ENCODE results near the gene ADAM8.

The ADAM8 gene

DNA sequence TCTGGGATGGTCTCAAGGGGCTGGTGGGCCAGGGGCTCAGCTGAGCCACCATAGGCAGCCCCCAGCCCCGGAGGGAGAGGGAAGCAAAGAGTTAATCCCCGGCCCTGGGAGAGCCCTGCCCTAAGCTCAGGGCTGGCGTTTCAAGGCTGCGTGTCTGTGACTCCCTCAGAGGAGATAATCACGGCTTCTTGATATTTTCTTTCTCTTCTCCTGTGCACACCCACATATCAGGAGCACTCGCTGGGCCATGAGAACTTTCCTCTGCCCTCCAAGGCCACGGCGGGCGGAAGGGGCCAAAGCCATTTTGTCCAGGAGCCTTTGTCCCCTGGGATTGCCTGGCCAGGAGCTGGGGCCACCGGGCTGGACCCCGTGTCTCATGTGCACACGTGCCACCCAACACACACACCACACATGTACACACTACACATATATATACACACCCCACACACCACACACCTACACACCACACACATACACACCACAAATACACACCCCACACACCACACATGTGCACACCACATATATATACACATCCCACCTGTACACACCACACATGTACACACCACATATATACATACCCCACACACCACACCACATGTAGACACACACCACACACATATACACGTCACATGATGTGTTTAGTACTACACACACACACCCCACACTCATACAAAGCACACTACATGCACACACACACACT is 22.1 kb downstream of the ADAM8 start:
- no peaks in the 10 kb centered on the region for H3K36me3 ChIP-seq (ENCODE audit: control insufficient read depth in 5 of 5, insufficient read depth in 5 of 5, low read length in 5 of 5)
- H3K27ac ChIP-seq (ENCODE audit: low read depth, low read length): no peak overlapping the region
- H3K4me3 ChIP-seq (ENCODE audit: low read depth in 1 of 5, low read length in 5 of 5): no peak overlapping the region
- H3K9me3 ChIP-seq (ENCODE audit: control insufficient read depth in 5 of 5, low read length in 5 of 5): no peaks in the 10 kb centered on the region
- no peak overlapping the region for H3K9ac ChIP-seq (ENCODE audit: low read length in 5 of 5)
- peaks cover 2 to 31% (median 26%) of the 10 kb centered on the region in 5 donors for H3K4me1 ChIP-seq (ENCODE audit: control insufficient read depth in 5 of 5, insufficient read depth in 5 of 5, low read length in 5 of 5)
- peaks cover 6 to 17% (median 14%) of the 10 kb centered on the region in 5 donors for H3K27me3 ChIP-seq (ENCODE audit: control insufficient read depth in 5 of 5, insufficient read depth in 4 of 5, low read length in 5 of 5)

- Histone ChIP-seq H3K9ac (ENCODE audit: low read length in 5 of 5) (no peak overlapping the region), H3K36me3 (ENCODE audit: control insufficient read depth in 5 of 5, insufficient read depth in 5 of 5, low read length in 5 of 5) (no peaks in the 10 kb centered on the region), H3K27ac (ENCODE audit: low read depth, low read length) (no peak overlapping the region), H3K4me1 (ENCODE audit: control insufficient read depth in 5 of 5, insufficient read depth in 5 of 5, low read length in 5 of 5) (peaks cover 0 to 20% (median 15%) of the 10 kb centered on the region in 5 donors), H3K9me3 (ENCODE audit: control insufficient read depth in 5 of 5, low read length in 5 of 5) (no peaks in the 10 kb centered on the region), H3K4me3 (ENCODE audit: low read depth in 1 of 5, low read length in 5 of 5) (no peak overlapping the region), H3K27me3 (ENCODE audit: control insufficient read depth in 5 of 5, insufficient read depth in 4 of 5, low read length in 5 of 5) (peaks cover 14 to 26% (median 24%) of the 10 kb centered on the region in 5 donors)
Measured at GRCh38 chr10:133253361-133253955, 23.2 kb downstream of the ADAM8 start.

DNA sequence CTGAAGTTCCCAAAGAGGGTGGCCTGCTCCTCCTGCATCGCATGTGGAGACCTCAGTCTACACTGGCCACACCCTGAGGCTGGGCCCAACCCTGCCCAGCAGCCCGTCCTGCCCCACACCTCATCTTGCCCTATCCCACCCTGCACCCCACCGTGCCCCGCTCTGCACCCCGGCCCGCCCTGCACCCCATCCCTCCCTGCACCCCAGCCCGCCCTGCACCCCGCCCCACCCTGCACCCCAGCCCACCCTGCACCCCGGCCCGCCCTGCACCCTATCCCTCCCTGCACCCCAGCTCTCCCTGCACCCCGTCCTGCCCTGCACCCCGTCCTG is 24.5 kb downstream of the ADAM8 start:
- Histone ChIP-seq H3K4me3 (ENCODE audit: low read depth in 1 of 5, low read length in 5 of 5) (no peak overlapping the region), H3K27me3 (ENCODE audit: control insufficient read depth in 5 of 5, insufficient read depth in 4 of 5, low read length in 5 of 5) (peaks cover 21 to 38% (median 36%) of the 10 kb centered on the region in 5 donors), H3K9me3 (ENCODE audit: control insufficient read depth in 5 of 5, low read length in 5 of 5) (no peaks in the 10 kb centered on the region), H3K9ac (ENCODE audit: low read length in 5 of 5) (no peak overlapping the region), H3K27ac (ENCODE audit: low read depth, low read length) (no peak overlapping the region), H3K36me3 (ENCODE audit: control insufficient read depth in 5 of 5, insufficient read depth in 5 of 5, low read length in 5 of 5) (no peaks in the 10 kb centered on the region), H3K4me1 (ENCODE audit: control insufficient read depth in 5 of 5, insufficient read depth in 5 of 5, low read length in 5 of 5) (peaks cover 0 to 8% (median 2%) of the 10 kb centered on the region in 5 donors)

- H3K4me1 ChIP-seq (ENCODE audit: control insufficient read depth in 5 of 5, insufficient read depth in 5 of 5, low read length in 5 of 5): peaks cover 0 to 10% (median 0%) of the 10 kb centered on the region in 5 donors
- no peaks in the 10 kb centered on the region for H3K36me3 ChIP-seq (ENCODE audit: control insufficient read depth in 5 of 5, insufficient read depth in 5 of 5, low read length in 5 of 5)
- H3K4me3 ChIP-seq (ENCODE audit: low read depth in 1 of 5, low read length in 5 of 5): no peak overlapping the region
- no peak overlapping the region for H3K9ac ChIP-seq (ENCODE audit: low read length in 5 of 5)
- no peaks in the 10 kb centered on the region for H3K9me3 ChIP-seq (ENCODE audit: control insufficient read depth in 5 of 5, low read length in 5 of 5)
- H3K27me3 ChIP-seq (ENCODE audit: control insufficient read depth in 5 of 5, insufficient read depth in 4 of 5, low read length in 5 of 5): peaks cover 25 to 39% (median 39%) of the 10 kb centered on the region in 5 donors
- H3K27ac ChIP-seq (ENCODE audit: low read depth, low read length): no peak overlapping the region
Measured at GRCh38 chr10:133251388-133252222, 25.1 kb downstream of the ADAM8 start.

DNA sequence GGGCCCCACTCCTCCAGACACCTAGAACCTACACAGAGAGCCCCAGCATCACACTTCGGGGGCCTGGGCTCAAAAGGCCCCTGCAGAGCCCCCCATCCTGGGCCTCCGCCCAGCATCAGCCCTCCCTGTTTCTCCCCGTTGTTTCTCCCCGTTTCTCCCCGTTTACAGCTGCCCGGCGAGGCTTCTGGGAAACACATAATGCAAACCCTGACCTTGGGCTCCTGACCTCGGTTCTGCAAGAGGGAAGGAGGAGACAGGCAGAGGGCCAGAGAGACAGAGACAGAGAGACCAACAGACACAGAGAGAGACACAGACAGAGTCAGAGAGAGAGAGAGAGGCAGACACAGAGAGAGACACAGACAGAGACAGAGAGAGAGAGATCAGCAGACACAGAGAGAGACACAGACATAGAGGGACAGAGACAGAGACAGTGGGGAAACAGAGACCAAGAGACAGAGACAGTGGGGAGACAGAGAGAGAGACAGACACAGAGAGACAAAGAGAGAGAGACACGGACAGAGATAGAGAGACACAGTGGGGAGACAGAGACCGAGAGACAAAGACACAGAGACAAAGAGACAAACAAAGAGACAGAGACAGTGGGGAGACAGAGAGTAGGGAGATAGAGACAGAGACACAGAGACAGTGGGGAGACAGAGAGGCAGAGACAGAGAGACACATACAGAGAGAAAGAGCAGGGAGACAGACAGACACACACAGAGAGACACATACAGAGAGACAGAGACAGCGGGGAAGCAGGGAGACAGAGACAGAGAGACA is 26.5 kb downstream of the ADAM8 start:
- Histone ChIP-seq H3K4me3 (ENCODE audit: low read depth in 1 of 5, low read length in 5 of 5) (no peak overlapping the region), H3K9me3 (ENCODE audit: control insufficient read depth in 5 of 5, low read length in 5 of 5) (no peaks in the 10 kb centered on the region), H3K9ac (ENCODE audit: low read length in 5 of 5) (no peak overlapping the region), H3K27me3 (ENCODE audit: control insufficient read depth in 5 of 5, insufficient read depth in 4 of 5, low read length in 5 of 5) (peaks cover 32 to 51% (median 46%) of the 10 kb centered on the region in 5 donors), H3K4me1 (ENCODE audit: control insufficient read depth in 5 of 5, insufficient read depth in 5 of 5, low read length in 5 of 5) (peaks cover 0 to 10% (median 0%) of the 10 kb centered on the region in 5 donors), H3K27ac (ENCODE audit: low read depth, low read length) (no peak overlapping the region), H3K36me3 (ENCODE audit: control insufficient read depth in 5 of 5, insufficient read depth in 5 of 5, low read length in 5 of 5) (no peaks in the 10 kb centered on the region)

DNA sequence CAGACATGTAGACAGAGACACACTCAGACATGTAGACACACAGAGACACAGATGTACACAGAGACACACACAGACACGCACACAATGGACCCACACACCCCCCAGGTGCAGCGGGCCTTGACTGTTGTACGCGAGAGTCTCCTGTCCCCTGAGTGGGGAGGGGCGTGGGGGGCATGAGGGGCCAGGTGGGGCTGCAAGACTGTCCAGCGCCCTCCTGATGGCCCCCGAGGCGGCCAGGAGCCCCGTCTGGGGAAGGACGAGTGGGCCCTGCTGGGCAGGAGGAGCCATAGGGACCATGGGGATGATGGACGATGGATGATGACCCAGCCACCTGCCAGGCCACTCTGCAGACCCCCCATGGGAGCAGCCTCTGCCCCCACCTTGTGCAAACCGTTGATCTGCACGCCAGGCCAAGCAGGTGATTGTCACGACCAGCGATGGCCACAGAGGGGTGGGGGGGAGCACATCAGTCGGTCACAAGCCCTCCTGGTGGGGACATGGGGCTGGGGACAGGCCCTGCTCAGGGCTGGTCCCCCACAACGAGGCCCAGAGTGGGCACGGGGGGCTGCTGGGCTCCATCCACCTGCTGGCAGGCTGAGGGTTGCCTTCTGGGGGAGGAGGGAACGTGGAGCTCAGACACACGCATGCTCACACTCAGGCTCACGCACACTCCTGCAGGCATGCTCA is 27.4 kb downstream of the ADAM8 start:
- Histone ChIP-seq H3K27me3 (ENCODE audit: control insufficient read depth in 5 of 5, insufficient read depth in 4 of 5, low read length in 5 of 5) (peaks cover 36 to 54% (median 52%) of the 10 kb centered on the region in 5 donors), H3K9me3 (ENCODE audit: control insufficient read depth in 5 of 5, low read length in 5 of 5) (no peaks in the 10 kb centered on the region), H3K9ac (ENCODE audit: low read length in 5 of 5) (no peak overlapping the region), H3K27ac (ENCODE audit: low read depth, low read length) (no peak overlapping the region), H3K4me3 (ENCODE audit: low read depth in 1 of 5, low read length in 5 of 5) (no peak overlapping the region), H3K4me1 (ENCODE audit: control insufficient read depth in 5 of 5, insufficient read depth in 5 of 5, low read length in 5 of 5) (peaks cover 0 to 10% (median 0%) of the 10 kb centered on the region in 5 donors), H3K36me3 (ENCODE audit: control insufficient read depth in 5 of 5, insufficient read depth in 5 of 5, low read length in 5 of 5) (no peaks in the 10 kb centered on the region)

DNA sequence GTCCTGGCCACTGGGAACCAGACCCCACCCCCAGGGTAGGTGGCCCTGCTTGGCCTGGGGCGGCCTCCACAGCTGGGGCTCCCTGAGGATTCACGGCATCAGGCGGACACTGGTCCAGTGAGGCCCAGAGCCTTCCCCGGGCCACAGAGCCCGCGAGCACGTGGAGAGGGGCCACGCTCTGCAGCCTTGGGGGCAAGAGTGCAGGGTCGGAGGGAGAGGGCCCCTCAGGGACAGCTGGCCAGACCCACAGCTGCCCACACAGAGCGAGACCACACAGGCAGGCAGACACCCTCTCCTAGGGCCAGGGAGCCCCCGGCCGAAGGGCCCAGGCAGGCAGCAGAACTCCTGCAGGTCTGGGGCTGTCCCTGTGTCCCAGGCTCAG is 28.3 kb downstream of the ADAM8 start:
- Histone ChIP-seq H3K36me3 (ENCODE audit: control insufficient read depth in 5 of 5, insufficient read depth in 5 of 5, low read length in 5 of 5) (no peaks in the 10 kb centered on the region), H3K4me3 (ENCODE audit: low read depth in 1 of 5, low read length in 5 of 5) (no peak overlapping the region), H3K9ac (ENCODE audit: low read length in 5 of 5) (no peak overlapping the region), H3K9me3 (ENCODE audit: control insufficient read depth in 5 of 5, low read length in 5 of 5) (no peaks in the 10 kb centered on the region), H3K27me3 (ENCODE audit: control insufficient read depth in 5 of 5, insufficient read depth in 4 of 5, low read length in 5 of 5) (peaks cover 40 to 60% (median 57%) of the 10 kb centered on the region in 5 donors), H3K27ac (ENCODE audit: low read depth, low read length) (no peak overlapping the region), H3K4me1 (ENCODE audit: control insufficient read depth in 5 of 5, insufficient read depth in 5 of 5, low read length in 5 of 5) (peaks cover 0 to 6% (median 0%) of the 10 kb centered on the region in 5 donors)

DNA sequence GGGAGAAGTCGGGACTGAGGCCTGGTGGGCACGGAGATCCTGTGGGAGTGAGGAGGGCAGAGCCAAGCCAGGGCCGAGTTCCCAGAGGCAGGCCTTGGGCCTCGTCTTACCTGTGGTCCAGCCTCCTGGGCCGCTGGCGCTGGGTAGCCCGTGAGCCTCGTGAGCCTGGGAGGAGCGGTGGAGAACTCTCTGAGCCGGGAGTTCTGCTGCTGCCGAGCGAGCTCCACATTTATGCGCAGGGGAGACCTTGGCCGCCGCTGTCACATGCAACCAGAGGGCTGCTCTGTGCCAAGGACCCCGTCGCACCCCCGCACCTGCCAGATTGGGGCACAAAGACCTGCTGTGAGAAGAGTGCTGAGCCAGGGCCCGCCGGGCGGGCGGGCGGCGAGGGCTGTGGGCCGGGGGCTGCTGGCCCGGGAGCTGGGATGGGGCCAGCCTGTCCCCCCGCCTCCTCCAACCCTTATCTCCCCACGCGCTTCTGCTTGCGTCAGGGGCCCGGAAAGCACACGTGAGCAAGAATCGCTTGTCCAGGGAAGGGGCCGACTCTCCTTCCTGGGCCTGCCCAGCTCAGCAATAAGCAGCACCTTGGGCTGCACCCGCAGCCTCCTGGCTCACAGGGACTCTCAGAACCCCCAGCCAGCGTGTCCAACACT is 28.9 kb downstream of the ADAM8 start:
- Histone ChIP-seq H3K27ac (ENCODE audit: low read depth, low read length) (no peak overlapping the region), H3K27me3 (ENCODE audit: control insufficient read depth in 5 of 5, insufficient read depth in 4 of 5, low read length in 5 of 5) (peaks cover 41 to 64% (median 59%) of the 10 kb centered on the region in 5 donors), H3K4me1 (ENCODE audit: control insufficient read depth in 5 of 5, insufficient read depth in 5 of 5, low read length in 5 of 5) (peaks cover 0 to 5% (median 0%) of the 10 kb centered on the region in 5 donors), H3K9ac (ENCODE audit: low read length in 5 of 5) (no peak overlapping the region), H3K4me3 (ENCODE audit: low read depth in 1 of 5, low read length in 5 of 5) (no peak overlapping the region), H3K36me3 (ENCODE audit: control insufficient read depth in 5 of 5, insufficient read depth in 5 of 5, low read length in 5 of 5) (no peaks in the 10 kb centered on the region), H3K9me3 (ENCODE audit: control insufficient read depth in 5 of 5, low read length in 5 of 5) (no peaks in the 10 kb centered on the region)

- no peak overlapping the region for H3K27ac ChIP-seq (ENCODE audit: low read depth, low read length)
- H3K9me3 ChIP-seq (ENCODE audit: control insufficient read depth in 5 of 5, low read length in 5 of 5): no peaks in the 10 kb centered on the region
- H3K36me3 ChIP-seq (ENCODE audit: control insufficient read depth in 5 of 5, insufficient read depth in 5 of 5, low read length in 5 of 5): no peaks in the 10 kb centered on the region
- H3K4me1 ChIP-seq (ENCODE audit: control insufficient read depth in 5 of 5, insufficient read depth in 5 of 5, low read length in 5 of 5): peaks cover 0 to 13% (median 4%) of the 10 kb centered on the region in 5 donors
- peaks cover 53 to 70% (median 67%) of the 10 kb centered on the region in 5 donors for H3K27me3 ChIP-seq (ENCODE audit: control insufficient read depth in 5 of 5, insufficient read depth in 4 of 5, low read length in 5 of 5)
- H3K9ac ChIP-seq (ENCODE audit: low read length in 5 of 5): no peak overlapping the region
- H3K4me3 ChIP-seq (ENCODE audit: low read depth in 1 of 5, low read length in 5 of 5): no peak overlapping the region
Measured at GRCh38 chr10:133246236-133246626, 30.4 kb downstream of the ADAM8 start.
